BJ (cell line): ENCODE results near the gene DNER. TPM values are rescaled to one million over a fixed set of nuclear protein-coding genes. Genes with fewer than 3 reads are reported as not detected.

Source experiments
- CTCF ChIA-PET: fragments of 350-600 bp; formaldehyde crosslinking; extraction: SDS; loops from one replicate; lab custom pipeline; 2021; ENCODE audit warnings: antibody characterized with exemption, inconsistent platforms; lab: Yijun Ruan, JAX
- POLR2A ChIA-PET: fragments of 300-600 bp; sonication (Branson Sonifier 250); formaldehyde crosslinking; extraction: SDS; loops from one replicate; lab custom pipeline; 2021; ENCODE audit warnings: antibody characterized with exemption; lab: Charles Lee
- DNase-seq: peaks from one replicate; pipeline ENCODE4 v3.0.0-alpha.2; 2011; ENCODE audit warnings: low read depth
- H3K27me3 ChIP-seq: 2 replicates; pipeline ENCODE4 v1.6.0; 2011; ENCODE audit warnings: low read length; ENCODE audit not compliant: control insufficient read depth, insufficient read depth
- H3K36me3 ChIP-seq: 2 replicates; pipeline ENCODE4 v1.5.1; 2011; ENCODE audit warnings: low read length; ENCODE audit not compliant: control insufficient read depth, insufficient read depth
- H3K4me3 ChIP-seq: 2 replicates; pipeline ENCODE4 v1.5.1; 2011; ENCODE audit warnings: low read depth, mild to moderate bottlenecking, control low read depth, low read length
- polyA plus RNA-seq: library from polyadenylated mRNA; depleted of rRNA; stranded (reverse); fragments of >200 nt; gene quantifications from 2 replicates; pipeline ENCODE4 v1.2.3, GENCODE V29; 2011
- TF ChIP-seq, protein P1 (sequence below): IDR thresholded peaks from 2 replicates; pipeline ENCODE4 v1.5.1; 2011; ENCODE audit warnings: low read depth, mild to moderate bottlenecking, control low read depth, inconsistent platforms, low read length, moderate library complexity; ENCODE audit not compliant: insufficient read depth

DNER gene
- polyA plus RNA-seq, 1 experiment: 0.02 TPM

DNA sequence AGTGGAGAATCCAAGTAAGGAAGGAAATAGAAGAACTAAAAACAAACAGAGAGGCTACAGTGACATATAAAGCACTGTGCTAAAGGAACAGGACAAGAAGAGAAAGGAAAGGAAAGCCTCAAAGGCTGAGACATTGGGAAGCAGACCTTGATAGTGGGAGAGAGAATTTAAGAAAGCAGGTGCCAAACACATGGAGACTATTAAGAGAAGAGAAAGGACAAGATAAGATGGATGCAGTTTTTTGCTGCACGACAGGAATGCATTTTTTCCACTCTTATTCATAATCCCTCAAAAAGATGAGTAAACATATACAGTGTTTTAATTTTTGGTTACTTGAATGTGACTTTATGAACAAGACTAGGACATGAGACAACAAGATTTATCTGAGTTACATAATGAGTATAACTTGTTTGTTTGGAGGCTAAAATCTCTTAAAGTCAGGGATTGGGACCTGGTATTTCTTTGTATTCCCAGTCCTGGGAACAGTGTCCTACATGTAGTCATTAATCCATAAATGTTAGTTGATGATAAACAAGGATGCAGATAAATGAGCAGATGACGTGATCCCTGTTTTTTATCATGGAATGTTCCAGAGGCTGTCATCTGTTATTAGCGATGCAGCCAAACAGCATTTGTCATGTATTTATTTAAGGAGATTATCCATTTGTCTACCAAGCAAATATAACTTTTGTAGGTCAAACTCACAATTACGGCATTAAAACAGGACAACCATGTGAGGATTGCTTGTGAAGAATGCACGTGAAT lies 141.7 kb downstream of the DNER start:
- ChIA-PET CTCF (no interaction called here), POLR2A (no interaction called here)
- peak; percentile 3 for DNase-seq
- H3K36me3 ChIP-seq: no peaks in the 10 kb centered on the region
- no peak overlapping the region for H3K4me3 ChIP-seq
- no peaks in the 10 kb centered on the region for H3K27me3 ChIP-seq
- TF ChIP-seq, protein P1, sequence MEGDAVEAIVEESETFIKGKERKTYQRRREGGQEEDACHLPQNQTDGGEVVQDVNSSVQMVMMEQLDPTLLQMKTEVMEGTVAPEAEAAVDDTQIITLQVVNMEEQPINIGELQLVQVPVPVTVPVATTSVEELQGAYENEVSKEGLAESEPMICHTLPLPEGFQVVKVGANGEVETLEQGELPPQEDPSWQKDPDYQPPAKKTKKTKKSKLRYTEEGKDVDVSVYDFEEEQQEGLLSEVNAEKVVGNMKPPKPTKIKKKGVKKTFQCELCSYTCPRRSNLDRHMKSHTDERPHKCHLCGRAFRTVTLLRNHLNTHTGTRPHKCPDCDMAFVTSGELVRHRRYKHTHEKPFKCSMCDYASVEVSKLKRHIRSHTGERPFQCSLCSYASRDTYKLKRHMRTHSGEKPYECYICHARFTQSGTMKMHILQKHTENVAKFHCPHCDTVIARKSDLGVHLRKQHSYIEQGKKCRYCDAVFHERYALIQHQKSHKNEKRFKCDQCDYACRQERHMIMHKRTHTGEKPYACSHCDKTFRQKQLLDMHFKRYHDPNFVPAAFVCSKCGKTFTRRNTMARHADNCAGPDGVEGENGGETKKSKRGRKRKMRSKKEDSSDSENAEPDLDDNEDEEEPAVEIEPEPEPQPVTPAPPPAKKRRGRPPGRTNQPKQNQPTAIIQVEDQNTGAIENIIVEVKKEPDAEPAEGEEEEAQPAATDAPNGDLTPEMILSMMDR: no peak

DNA sequence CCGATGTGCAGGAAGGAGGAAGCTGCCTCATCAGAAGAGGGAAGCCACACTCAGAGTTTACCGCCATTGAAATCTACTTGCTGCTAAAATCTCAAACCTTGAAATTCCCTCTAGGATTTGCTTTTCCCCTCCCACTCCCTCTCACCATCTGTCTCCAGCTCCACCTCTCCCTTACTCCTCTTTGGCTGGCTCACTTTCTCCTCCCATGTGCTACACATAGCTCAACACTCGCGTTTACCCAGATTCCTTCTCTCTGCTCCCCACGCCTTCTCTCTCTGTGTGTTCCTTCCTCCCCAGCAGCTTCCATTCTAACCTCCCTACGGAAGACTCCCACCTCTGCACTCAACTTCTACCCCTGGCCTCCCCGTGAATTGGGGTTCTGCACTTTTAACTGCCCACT lies 143.1 kb downstream of the DNER start:
- Histone ChIP-seq H3K27me3 (no peaks in the 10 kb centered on the region), H3K36me3 (no peaks in the 10 kb centered on the region), H3K4me3 (no peak overlapping the region)
- ChIA-PET CTCF (interaction anchor here (0.7 to 1.1 kb wide), 3 partner anchors 16 to 139 kb away, joined by 3 to 4 read pairs (median 4); no protein-coding TSS in a partner anchor), POLR2A (no interaction called here)
- DNase-seq: no peak
- TF ChIP-seq, protein P1: no peak

DNA sequence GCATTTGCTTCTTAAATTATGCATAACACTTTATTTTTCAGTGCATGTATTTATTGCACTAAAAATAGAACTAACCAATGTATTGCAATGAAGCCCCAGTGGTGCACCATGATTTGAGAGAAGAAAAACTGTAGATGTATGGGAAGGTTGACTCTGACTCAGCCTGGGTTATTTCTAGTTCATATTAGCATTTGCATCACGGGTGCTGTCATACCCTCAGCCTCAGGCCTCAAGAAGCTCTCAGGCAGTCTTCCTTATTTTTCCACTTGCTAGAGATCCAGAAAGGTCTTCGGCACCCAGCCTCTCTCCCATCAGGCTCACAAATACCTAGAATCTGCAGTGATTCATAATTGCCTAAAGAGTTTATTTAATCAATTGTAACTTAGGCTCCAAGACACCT lies 148.0 kb downstream of the DNER start:
- no peak for DNase-seq
- ChIA-PET POLR2A (no interaction called here), CTCF (interaction anchor here (1.2 kb wide), 1 partner anchor 21 kb away, joined by 3 read pairs; no protein-coding TSS in a partner anchor)
- H3K4me3 ChIP-seq: no peak overlapping the region
- TF ChIP-seq, protein P1: no peak
- H3K27me3 ChIP-seq: no peaks in the 10 kb centered on the region
- no peaks in the 10 kb centered on the region for H3K36me3 ChIP-seq

DNA sequence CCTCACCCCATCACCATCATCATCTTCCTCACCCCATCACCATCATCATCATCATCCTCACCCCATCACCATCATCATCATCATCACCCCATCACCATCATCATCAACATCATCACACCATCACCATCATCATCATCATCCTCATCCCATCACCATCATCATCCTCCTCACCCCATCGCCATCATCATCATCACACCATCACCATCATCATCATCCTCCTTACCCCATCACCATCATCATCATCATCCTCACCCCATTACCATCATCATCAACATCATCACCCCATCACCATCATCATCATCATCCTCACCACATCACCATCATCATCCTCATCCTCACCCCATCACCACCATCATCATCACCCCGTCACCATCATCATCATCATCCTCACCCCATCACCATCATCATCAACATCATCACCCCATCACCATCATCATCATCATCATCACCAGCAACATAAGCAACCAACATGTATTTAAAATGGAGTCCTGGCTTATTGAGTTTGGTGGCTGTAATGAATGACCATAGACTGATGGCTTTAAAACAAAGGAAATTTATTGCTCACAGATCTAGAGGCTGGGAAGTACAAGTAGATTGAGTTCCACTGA lies 150.0 kb downstream of the DNER start:
- H3K36me3 ChIP-seq: no peaks in the 10 kb centered on the region

DNA sequence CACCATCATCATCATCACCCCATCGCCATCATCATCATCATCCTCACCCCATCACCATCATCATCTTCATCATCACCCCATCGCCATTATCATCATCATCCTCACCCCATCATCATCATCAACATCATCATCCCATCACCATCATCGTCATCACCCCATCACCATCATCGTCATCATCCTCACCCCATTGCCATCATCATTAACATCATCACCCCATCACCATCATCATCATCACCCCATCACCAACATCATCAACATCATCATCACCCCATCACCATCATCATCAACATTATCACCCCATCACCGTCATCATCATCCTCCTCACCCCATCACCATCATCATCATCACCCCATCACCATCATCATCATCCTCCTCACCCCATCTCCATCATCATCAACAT lies 151.0 kb downstream of the DNER start:
- TF ChIP-seq, protein P1: no peak
- CTCF ChIA-PET: no interaction called here
- no peaks in the 10 kb centered on the region for H3K27me3 ChIP-seq
- no peak overlapping the region for H3K4me3 ChIP-seq
- no peaks in the 10 kb centered on the region for H3K36me3 ChIP-seq
- POLR2A ChIA-PET: no interaction called here
- DNase-seq: no peak

More for the DNA sequence above, 150.0 kb downstream of the DNER start:
- no peak overlapping the region for H3K4me3 ChIP-seq
- POLR2A ChIA-PET: no interaction called here
- TF ChIP-seq, protein P1: no peak
- DNase-seq: no peak
- CTCF ChIA-PET: no interaction called here
- H3K27me3 ChIP-seq: no peaks in the 10 kb centered on the region
